HK-2 (cell line): Measurements from ENCODE around the gene NACC1.

ENCODE experiments used
- DNase-seq: peaks from one replicate; pipeline ENCODE4 v3.0.0-alpha.2; 2018; ENCODE audit not compliant: unreplicated experiment

The NACC1 gene

DNA sequence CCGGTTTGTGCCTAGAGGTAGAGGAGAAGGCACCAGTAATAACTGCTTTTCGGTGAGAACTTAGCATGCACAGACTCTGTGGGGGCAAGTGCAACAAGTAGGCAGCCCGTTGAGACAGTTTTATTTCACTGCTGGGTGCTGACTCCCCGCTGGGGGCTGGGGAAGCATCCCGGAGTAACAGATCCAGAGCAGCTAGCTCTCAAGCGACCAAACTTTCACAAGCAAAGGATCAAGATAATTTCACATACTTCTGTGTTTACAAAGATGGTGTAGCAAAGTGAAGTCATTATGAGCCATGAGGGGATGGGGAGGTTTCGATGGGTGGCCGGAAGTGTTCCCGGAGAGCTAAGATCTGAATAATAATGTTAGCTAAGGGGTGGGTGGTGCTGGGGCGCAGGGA lies 2.8 kb downstream of the NACC1 start:
- DNase-seq = no peak

GRCh38 chr19:13121551-13122274 lies 3.6 kb downstream of the NACC1 start:
- no peak for DNase-seq

DNA sequence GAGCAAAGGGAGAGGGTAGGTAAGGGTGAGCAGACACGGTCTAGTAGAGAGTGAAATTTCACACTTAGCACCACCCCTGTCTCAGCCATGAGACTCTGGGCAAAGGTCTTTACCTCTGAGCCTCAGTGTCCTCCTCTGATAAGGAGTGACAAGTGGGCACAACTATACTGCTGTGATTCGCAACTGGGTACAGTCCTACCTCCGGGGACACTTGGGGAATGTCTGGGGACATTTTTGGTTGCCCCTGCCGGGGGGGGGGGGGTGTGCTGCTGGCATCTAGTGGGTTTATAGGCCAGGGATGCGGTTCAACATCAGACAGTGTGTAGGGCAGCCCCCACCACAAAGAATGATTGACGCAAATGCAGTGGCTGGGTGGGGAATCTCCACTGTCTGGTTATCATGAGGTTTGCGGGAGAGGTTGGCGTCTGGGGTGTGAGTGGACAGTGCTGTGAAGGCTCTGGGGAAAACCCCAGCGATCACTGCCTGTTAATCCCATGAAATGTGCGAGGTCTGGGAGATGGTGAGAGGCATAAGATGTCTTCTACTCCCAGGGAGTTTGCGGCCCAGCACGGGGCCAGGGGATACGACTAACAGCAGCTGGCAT lies 4.3 kb downstream of the NACC1 start:
- DNase-seq = no peak

DNA sequence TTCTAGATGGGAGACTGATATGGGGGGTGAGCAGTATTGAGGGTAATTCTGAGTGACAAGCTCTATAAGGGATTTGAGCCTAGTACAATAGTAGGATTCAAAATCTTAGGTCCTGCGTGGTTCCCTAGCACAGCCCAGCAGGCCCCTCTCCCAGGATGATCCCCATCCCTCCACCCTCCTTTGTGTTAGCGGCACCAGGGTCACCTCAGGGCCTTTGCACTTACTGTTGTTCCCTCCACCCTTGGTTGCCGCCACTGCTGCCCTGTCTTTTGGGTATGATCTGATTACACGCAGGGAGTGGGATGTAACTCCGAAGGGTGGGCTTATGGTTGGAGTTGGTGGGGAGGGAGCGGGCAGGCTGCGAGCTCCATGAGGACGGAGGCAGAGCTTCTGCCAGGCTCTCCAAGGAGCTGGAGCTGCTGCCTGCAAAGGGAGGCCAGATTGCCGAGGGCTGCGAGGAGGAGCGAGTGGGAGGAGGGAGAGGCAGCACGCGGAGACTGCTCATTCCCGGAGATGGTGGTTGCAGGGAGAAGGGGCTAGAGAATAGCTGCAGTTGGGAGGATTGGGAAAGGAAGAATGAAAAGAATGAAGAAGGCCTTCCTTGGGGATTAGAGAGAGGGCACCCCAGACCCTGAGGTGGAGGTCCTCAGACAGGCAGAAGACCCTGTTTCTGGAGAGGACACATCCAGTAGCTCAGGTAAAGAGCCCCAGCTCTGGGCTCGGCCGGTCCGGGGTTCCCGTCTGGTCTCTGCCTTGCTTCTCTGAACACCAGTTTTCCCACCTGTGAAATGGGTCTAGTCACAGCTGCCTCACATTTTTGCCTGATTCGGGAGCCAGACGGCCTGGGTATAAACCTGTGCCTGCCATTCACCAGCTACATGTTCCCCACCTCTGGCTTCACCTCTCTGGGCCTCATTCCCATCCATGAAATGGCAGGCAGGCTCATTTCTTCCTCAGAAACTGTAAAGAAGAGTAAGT lies 5.2 kb downstream of the NACC1 start:
- no peak for DNase-seq

GRCh38 chr19:13127051-13127450 lies 9.0 kb downstream of the NACC1 start:
- no peak for DNase-seq

- DNase-seq = no peak
Measured at GRCh38 chr19:13127811-13128575, 9.9 kb downstream of the NACC1 start.

DNA sequence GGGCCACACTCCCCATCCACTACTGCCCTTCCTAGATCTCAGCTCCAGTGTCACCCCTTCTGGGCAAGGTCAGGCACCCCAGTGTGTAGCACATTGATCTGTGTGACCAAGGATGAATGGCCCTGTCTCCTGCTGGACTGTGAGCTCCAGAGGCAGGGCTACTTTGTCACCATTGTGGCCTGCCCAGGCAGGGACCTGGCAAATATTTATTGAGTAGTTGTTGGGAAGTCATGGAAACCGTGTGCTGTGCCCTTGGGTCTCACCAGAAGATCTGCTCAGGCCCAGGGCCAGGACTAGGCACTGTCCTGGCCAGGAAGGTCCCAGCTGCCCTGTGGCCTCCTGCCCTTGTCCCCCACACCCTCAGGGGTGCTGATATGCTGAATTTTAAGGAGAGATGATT lies 10.5 kb downstream of the NACC1 start:
- no peak for DNase-seq

DNA sequence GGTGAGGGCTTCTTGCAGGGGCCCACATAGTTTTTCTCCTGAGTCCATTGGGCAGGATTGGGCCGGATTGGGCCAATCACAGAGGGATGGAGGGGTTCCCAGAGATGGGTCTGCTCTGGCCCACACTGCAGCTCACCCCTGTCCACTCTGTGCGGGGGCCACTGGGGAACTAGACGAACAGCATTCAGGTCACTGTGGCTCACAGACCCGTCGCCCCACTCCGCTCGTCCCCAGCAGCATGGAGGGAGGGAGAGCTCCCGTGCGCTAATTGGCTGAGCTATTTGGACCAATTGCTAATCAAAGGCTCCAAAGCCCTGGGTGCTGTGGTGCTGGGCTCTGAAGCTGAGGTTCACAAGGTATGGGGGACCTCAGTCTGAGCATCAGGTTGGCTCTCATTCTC lies 11.3 kb downstream of the NACC1 start:
- no peak for DNase-seq

DNA sequence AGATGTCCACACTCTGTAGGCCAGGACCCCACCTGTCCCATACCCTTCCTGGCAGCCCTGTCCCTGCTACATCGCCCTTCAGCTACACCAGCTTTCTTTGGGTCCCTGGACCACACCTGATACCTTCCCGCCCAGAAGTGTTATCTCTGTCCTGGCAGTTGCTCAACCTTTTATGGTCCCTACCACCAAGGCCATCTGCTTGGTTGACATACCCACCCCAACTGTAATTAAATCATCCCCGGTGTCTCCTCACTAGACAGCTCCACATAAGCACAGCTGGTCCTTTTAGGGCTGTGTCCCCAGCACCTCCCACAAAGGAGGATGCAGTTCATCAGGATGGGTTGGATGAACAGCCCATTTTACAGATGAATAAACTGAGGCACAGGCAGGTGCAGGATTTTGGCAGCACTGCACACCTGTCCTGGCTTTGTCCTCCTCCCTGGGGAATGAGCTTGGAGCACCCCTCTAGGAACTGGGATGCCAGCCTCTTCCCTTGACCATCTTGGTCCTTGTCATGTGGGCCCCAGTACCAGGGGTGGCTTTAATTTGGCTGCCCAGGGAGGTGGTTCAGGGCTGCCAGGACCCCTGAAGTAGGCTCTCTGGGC lies 12.9 kb downstream of the NACC1 start:
- DNase-seq = no peak

- DNase-seq = no peak
Measured at GRCh38 chr19:13132471-13133180, 14.6 kb downstream of the NACC1 start.

DNA sequence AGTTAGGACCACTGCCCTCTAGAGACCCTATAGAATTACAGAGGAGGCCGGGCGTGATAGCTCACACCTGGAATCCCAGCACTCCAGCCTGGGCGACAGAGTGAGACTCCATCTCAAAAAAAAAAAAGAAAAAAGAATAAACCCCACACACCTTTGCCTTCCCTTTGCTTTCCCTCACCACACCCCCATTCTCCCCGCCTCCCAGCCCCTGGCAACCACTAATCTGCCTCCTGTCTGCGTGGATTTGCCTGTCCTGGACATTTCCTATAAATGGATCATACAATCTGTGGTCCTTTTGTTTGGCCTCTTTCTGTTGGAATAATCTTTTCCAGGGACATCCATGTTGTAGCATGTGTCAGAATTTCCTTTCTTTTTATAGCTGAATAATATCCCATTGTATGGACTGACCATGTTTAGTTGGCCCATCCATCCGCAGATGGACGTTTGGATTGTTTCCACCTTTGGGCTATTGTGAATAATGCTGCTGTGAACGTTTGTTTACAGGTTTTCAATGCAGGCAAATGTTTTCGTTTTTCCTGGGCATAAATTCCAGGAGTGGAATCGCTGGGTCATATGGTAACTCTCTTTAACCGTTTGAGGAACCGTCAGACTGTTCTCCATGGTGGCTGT lies 15.3 kb downstream of the NACC1 start:
- DNase-seq = no peak

GRCh38 chr19:13134626-13135025 lies 16.6 kb downstream of the NACC1 start:
- DNase-seq = no peak

DNA sequence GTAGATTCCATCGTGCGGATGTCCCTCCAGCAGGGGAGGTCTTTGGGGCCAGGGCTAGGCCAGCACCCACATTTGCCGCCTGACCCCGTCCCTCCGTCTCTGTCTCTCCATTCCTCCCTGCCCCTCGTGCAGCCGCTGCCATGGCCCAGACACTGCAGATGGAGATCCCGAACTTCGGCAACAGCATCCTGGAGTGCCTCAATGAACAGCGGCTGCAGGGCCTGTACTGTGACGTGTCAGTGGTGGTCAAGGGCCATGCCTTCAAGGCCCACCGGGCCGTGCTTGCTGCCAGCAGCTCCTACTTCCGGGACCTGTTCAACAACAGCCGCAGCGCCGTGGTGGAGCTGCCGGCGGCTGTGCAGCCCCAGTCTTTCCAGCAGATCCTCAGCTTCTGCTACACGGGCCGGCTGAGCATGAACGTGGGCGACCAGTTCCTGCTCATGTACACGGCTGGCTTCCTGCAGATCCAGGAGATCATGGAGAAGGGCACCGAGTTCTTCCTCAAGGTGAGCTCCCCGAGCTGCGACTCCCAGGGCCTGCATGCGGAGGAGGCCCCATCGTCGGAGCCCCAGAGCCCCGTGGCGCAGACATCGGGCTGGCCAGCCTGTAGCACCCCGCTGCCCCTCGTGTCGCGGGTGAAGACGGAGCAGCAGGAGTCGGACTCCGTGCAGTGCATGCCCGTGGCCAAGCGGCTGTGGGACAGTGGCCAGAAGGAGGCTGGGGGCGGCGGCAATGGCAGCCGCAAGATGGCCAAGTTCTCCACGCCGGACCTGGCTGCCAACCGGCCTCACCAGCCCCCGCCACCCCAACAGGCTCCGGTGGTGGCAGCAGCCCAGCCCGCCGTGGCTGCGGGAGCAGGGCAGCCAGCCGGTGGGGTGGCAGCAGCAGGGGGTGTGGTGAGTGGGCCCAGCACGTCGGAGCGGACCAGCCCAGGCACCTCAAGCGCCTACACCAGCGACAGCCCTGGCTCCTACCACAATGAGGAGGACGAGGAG lies 17.3 kb downstream of the NACC1 start:
- no peak for DNase-seq

GRCh38 chr19:13137290-13137794 lies 19.3 kb downstream of the NACC1 start:
- DNase-seq = no peak

- no peak for DNase-seq
Measured at GRCh38 chr19:13138171-13138915, 20.3 kb downstream of the NACC1 start.

GRCh38 chr19:13138916-13139198 lies 20.8 kb downstream of the NACC1 start:
- no peak for DNase-seq

DNA sequence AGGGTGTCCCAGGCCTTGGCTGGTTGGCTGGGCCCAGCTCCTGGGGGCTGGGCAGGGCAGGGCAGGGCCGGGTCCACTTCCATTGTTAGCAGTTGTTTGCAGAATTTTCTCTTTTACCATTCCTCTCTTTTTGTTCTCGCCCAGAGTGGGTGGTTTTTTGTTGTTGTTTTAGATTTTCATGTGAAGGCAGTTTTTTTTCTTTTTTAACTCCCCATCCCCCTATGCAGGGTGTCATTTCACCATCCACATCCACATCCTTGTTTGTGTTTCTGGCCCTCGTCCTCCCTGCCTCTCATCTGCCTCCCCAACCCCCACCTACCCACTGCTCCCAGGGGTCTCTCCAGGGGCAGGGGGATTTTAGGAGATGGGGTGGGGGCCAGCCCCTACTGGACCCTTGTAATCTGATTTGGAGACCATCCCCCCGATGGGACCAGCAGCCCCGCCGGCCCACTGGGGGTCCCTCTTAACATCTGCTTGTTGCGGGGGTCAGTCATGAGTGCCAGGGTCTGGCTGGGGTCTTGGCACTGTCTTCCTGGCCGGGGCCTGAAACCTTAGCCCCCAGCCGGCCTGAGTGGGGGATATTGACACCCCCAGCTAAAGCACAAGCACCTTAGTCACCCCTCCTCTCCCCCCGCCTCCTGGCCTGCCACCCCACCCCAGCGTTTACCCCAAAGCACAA lies 21.7 kb downstream of the NACC1 start:
- DNase-seq = no peak
